HG02884 (cell line): ENCODE data around the gene MEF2A.
A peak's percentile ranks its signal among the peaks of the same experiment; 100 is the strongest.

ENCODE experiments used
- ATAC-seq: cut with Tn5 transposase; IDR thresholded peaks from one replicate; pipeline ENCODE4 v1.9.1; 2021; ENCODE audit warnings: mild to moderate bottlenecking, moderate library complexity; ENCODE audit not compliant: unreplicated experiment

Gene MEF2A

DNA sequence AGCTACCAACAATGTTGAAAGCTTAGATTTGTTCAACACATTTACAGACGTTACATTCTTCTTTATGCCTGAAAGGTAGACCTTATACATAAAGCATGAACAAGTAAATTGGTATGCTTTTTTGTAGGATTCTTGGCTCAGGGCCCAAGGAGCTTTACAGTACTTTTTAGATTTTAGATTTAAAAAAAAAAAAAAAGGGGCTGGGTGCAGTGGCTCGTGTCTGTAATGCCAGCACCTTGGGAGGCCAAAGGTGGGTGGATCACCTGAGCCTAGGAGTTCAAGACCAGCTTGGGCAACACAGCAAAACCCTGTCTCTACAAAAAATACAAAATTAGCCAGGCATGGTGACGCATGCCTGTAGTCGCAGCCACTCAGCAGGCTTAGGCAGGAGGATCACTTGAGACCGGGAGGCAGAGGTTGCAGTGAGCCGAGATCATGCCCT is 39.7 kb downstream of the MEF2A start:
- no peak for ATAC-seq

DNA sequence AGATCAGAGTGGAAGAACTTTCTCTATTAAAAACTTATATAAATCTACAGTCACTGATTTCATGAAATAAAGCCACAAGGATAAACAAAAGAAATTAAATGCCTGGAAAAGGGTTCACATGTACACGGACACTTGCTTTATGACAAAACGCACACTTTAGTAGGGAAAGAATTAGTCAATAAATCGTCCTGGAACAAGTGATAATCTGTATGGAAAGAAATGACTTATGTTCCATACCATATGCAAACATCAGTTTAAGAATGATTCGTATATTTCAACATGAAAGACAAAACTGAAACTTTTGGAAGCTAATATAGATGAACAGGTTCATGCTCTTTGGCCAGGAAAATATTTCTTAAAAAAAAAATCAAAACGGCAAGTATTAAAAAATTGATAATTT is 40.2 kb downstream of the MEF2A start:
- ATAC-seq: no peak

GRCh38 chr15:99606646-99607045 is 40.9 kb downstream of the MEF2A start:
- ATAC-seq: no peak

- no peak for ATAC-seq
Measured at GRCh38 chr15:99613481-99613880, 47.7 kb downstream of the MEF2A start.

DNA sequence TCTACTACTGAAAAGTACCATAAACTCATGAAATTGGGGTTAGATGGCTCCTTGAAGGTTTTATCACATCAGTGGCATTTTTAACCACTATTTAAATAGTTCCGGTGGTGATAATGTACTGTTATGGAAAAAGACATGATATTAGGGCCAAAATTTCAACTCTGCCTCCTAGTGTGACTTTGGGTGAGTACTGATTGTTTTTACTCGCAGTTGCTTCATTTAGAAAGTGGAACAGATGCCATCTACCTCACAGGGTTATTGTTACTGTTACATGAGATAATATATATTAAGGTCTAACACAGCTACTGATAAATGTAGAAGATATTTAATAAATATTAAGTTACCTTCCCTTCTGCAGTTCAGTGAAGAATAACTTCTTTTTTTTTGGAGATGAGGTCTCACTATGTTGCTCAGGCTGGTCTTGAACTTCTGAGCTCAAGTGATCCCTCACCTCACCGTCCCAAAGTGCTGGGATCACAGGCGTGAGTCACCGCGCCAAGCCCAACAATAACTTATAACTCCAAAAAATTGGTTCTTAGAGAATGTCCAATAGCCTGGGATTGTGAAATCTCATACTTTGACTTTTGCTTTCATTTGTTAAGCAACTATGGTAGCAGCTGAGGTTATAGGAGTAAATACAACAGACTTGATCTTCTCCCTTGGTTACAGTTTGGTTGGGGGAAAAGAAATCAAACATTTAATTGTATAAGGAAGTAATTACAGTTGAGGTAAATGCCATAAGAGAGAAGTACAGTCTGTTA is 48.3 kb downstream of the MEF2A start:
- ATAC-seq: no peak

GRCh38 chr15:99614749-99615288 is 49.0 kb downstream of the MEF2A start:
- no peak for ATAC-seq

GRCh38 chr15:99615460-99615859 is 49.7 kb downstream of the MEF2A start:
- no peak for ATAC-seq

GRCh38 chr15:99616129-99616528 is 50.3 kb downstream of the MEF2A start:
- no peak for ATAC-seq

- no peak for ATAC-seq
Measured at GRCh38 chr15:99616773-99617342, 51.1 kb downstream of the MEF2A start.

- ATAC-seq: no peak
Measured at GRCh38 chr15:99618941-99619411, 53.2 kb downstream of the MEF2A start.

- no peak for ATAC-seq
Measured at GRCh38 chr15:99619712-99620111, 53.9 kb downstream of the MEF2A start.

DNA sequence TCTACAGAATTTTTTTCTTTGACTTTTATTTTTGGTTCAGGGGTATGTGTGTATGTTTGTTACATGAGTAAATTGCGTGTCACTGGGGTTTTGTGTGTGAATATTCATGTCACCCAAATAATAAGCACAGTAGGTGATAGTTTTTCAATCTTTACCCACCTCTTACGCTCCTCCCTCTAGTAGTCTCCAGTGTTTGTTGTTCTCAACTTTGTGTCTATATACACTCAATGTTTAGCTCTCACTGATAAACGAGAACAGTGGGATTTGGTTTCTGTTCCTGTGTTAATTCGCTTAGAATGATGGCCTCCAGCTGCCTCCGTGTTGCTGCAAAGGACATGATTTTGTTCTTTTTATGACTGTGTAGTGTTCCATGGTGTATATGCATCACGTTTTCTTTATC is 54.4 kb downstream of the MEF2A start:
- ATAC-seq: no peak

DNA sequence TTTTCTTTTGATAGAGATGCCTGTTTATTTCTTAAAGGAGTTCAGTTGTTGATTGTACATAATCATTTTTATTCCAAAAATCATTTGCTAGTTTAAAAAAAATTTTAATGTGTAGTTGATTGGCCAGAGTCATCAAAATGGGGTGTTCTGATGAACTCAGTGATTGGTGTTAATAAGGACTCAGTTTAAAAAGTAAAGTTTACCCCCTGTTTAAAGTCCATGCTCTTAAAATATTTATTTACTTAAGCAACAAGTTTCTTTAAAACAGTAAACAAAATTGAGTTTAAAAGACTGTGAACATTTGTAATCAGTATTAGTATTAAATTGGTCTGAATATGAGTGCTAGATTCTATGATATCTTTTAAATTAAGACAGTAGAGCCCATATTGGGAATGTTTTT is 56.0 kb downstream of the MEF2A start:
- no peak for ATAC-seq

DNA sequence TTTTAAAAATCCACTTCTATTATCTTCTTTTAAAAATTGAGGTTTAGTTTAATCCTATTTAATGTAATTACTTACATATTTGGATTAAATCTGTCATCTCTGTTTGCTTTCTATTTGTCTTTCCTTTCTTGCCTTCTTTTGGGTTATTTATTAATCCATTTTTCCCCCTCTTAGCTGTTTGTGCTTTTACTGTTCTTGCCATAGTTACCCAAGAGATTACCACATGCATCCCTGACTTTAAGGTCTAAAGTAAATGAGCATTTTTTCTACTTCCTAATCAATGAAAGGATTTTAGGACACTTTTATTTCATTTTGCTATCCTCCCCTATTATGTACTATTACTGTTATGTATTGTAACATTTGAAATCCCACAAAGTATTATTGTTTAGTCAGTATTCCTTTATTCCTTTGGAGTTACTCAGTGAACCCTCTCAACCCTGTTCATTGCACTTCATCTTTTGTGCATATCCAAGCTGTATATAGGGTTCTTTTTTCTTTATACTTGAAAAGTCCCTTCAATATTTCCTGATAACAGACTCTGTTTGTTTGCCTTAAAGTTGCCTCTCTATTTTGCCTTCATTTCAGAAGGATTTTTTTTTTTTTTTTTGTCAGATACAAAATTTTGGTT is 62.7 kb downstream of the MEF2A start:
- ATAC-seq: no peak

DNA sequence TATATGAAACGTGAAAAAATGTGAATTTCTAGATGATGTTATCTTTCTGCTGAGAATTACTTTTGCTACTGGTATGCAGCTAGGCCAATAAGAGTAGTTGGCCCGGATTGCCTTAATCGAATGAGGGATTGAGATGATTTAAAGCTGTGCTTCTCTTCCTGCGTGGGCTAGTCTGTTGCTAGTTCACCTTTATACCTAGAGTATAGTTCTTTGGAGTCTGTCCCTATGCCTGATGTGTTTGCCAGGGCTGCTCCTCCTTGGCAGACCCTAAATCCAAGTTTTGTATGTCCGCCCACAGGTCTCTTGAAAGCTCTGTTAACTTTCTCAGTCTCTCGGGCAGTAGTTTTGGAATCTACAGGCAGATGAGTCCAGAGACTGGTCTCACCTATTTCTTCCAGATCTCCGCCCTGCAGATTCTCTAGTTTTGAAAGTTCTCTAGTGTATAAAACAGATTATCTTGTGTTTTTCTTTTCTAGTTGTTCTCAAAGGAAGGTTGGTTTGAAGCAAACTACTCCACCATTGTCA is 64.9 kb downstream of the MEF2A start:
- peak; percentile 7 for ATAC-seq

GRCh38 chr15:99631255-99631654 is 65.5 kb downstream of the MEF2A start:
- peak; percentile 86 for ATAC-seq

- no peak for ATAC-seq
Measured at GRCh38 chr15:99632521-99632920, 66.7 kb downstream of the MEF2A start.

GRCh38 chr15:99633655-99634054 is 67.9 kb downstream of the MEF2A start:
- ATAC-seq: no peak

DNA sequence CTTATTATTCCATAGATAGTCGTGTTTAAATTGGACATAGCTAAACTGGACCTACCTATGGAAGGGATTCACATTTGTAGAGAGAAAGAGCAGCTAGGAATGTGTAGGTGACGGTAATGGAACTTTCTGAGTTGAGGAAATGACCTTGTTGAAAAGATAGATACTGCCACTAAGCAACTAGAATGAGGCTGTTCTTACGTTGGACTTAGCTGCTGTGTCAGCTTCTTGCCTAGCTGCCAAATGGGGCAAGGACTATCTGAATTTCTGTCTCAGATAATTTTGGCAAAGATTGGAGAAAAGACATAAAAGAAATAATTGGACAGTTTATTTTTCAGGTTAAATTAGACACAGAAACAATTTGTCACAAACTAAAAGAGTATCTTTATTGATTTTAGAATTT is 68.8 kb downstream of the MEF2A start:
- no peak for ATAC-seq

GRCh38 chr15:99635145-99635544 is 69.4 kb downstream of the MEF2A start:
- no peak for ATAC-seq

DNA sequence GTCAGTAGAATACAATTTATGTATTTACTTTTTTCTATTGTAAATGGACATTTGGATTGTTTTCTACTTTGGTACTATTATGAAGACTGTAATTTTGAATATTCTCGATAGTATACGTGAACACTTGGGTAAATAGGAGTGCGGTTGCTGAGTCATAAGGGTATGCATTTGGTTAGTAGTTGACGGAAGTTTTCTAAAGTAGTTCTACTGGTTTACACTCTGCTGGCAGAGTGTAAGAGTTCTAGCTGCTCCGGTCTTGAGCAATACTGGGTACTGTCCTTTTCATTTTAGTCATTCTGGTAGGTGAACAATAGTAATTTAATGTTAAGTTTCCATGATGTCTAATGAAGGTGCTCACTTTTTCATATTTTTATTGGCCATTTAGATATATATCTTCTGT is 70.0 kb downstream of the MEF2A start:
- peak; percentile 75 for ATAC-seq
